IPS-18c (cell line): ENCODE measurements around the gene AKAP17A.
"Not testable (repeated sequence)": the region's sequence is repeated elsewhere in the genome, so short reads cannot be mapped to it uniquely, and the experiment has no call there.

Source experiments
- H3K4me3 ChIP-seq: 2 replicates; pipeline ENCODE4 v1.7.0; 2013; ENCODE audit warnings: low read depth, mild to moderate bottlenecking, low read length, moderate library complexity; ENCODE audit not compliant: insufficient read depth
- H3K9me3 ChIP-seq: one replicate; pipeline ENCODE4 v1.6.1; 2013; ENCODE audit warnings: mild to moderate bottlenecking, low read length, moderate library complexity; ENCODE audit not compliant: control insufficient read depth, insufficient read depth

The AKAP17A gene, protein sequence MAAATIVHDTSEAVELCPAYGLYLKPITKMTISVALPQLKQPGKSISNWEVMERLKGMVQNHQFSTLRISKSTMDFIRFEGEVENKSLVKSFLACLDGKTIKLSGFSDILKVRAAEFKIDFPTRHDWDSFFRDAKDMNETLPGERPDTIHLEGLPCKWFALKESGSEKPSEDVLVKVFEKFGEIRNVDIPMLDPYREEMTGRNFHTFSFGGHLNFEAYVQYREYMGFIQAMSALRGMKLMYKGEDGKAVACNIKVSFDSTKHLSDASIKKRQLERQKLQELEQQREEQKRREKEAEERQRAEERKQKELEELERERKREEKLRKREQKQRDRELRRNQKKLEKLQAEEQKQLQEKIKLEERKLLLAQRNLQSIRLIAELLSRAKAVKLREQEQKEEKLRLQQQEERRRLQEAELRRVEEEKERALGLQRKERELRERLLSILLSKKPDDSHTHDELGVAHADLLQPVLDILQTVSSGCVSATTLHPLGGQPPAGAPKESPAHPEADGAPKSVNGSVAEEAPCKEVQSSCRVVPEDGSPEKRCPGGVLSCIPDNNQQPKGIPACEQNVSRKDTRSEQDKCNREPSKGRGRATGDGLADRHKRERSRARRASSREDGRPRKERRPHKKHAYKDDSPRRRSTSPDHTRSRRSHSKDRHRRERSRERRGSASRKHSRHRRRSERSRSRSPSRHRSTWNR

DNA sequence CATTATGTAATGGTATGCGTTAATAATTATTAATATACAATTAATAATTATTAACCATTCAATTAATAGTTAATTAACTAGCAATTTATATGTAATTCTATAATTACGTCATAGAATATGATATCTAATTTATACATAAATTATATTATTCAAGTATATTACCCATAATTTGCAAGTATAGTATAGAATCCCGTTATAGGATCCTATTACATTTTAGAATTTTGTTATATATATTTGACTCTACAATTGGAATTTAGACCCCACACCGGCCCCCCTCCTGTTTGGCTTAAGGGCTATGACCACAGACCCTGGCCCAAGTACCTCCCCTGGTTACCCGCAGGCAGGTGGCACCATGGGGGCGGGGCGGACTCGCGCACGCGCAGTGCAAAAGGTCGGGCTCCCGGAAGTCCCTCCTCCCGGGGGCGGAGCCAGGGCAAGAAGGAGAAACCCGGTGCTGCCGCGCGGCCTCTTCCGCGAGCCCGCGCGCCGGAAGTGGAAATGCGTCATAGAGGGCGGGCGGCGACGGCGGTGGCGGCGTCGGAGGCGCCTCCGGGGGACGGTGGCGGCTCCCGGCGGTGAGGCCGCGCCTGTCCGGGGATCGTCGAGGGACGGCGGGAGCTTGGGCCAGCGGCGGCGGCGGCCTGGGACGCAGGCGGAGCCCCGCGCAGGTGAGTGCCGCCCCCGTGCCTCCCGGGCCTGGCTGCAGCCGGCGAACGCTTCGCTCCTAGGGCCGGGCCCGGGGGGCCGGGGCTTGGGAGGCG, at the start of gene AKAP17A:
Gene AKAP17A (plus strand): TSS at position 503 of the 761 bp plus-strand sequence. CDS start 1,859 bp downstream, outside the sequence.
- peaks cover 2% of the 10 kb centered on the region for H3K9me3 ChIP-seq
- H3K4me3 ChIP-seq: peak within 1 kb of the TSS; percentile 83

DNA sequence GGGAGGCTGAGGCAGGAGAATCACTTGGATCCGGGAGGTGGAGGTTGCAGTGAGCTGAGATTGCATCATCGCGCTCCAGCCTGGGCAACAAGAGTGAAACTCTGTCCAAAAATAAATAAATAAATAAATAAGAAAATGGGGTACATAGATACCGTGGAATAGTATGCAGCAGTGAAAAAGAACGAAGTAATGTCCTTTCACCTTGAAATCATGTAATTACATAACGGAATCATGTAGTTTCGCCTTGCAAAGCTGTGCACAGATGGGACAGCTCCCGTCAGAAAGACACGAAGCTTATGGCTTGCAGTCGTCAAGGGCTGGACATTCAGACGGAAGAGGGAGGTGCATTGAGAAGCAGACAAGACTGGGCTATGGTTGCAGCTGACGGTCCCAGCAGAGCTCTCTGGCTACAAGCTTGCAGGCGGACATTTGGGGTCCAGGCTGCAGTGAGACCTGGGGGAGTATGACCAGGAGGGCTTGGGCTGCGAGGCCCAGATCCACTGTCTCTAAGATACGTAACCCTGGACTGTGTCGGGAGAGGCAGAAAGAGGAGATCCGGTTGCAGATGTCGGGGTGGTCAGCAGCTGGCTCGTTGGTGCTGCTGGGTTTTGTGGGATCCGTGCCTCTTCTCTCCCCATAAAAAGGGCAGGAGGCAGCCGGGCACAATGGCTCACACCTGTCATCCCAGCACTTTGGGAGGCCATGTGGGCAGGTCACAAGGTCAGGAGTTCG, 48.2 kb upstream of the AKAP17A start:
- Histone ChIP-seq H3K4me3 (no peak overlapping the region), H3K9me3 (no peaks in the 10 kb centered on the region)

DNA sequence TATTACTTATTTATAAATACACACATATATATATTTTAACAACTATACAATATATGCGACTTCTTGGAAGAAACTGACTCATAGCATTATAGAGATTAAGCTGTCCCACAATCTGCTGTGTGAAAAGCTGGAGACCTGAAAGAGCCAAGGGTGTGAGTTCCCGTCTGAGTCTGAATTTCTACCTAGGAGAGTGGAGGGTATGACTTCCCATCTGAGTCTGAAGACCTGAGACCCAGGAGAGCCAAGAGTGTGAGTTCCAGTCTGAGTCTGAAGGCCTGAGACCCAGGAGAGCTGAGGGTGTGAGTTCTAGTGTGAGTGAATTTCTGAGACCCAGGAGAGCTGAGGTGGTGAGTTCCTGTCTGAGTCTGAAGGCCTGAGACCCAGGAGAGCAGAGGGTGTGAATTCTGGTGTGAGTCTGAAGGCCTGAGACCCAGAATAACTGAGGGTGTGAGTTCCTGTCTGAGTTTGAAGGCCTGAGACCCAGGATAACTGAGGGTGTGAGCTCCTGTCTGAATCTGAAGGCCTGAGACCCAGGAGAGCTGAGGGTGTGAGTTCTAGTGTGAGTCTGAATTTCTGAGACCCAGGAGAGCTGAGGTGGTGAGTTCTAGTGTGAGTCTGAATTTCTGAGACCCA, 45.5 kb upstream of the AKAP17A start:
- Histone ChIP-seq H3K9me3 (no peaks in the 10 kb centered on the region), H3K4me3 (no peak overlapping the region)

DNA sequence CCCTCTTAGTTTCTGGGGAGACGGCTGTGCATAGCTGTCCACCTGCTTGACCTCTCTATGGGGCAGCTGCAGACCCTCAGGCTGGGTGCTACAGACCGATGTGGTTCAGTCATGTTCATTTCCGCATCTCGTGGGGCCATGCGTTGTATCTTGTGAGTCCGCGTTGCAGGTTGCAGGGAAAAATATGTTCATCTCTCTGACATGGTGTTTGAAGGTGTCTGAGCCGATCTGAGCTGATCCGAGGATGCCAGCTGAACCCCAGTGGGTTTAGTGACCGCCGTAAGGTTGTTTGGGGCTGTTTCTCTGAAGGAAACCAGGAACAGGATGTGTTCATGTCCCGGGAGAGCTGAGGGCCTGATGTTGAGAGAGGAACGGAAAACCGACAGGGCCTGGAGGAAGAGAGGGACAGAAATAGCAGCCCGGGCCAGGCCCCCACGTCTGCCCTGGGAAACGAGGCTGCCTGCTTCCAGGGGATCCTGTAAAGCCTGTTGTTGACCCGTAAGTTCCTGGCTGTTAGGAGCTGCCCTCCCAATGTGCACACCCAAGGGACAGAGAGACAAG, 44.6 kb upstream of the AKAP17A start:
- no peak overlapping the region for H3K4me3 ChIP-seq
- no peaks in the 10 kb centered on the region for H3K9me3 ChIP-seq

DNA sequence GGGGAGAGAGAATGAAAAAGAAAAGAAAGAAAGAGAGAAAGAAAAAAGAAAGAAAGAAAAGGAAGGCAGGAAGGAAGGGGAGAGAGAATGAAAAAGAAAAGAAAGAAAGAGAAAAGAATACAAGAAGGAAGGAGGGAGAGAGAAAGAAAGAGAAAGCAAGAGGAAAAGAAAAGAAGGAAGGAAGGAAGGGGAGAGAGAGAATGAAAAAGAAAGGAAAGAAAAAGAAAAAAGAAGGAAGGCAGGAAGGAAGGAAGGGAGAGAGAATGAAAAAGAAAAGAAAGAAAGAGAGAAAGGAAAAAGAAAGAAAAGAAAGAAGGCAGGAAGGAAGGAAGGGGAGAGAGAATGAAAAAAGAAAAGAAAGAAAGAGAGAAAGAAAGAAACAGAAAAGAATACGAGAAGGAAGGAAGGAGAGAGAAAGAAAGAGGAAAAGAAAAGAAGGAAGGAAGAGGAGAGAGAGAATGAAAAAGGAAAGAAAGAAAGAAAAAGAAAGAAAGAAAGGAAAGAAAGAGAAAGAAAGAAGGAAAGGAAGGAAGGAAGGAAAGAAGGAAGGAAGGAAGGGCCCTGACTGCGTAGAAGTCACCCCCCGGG, 39.4 kb upstream of the AKAP17A start:
- H3K9me3 ChIP-seq: peaks cover 3% of the 10 kb centered on the region
- no peak overlapping the region for H3K4me3 ChIP-seq

DNA sequence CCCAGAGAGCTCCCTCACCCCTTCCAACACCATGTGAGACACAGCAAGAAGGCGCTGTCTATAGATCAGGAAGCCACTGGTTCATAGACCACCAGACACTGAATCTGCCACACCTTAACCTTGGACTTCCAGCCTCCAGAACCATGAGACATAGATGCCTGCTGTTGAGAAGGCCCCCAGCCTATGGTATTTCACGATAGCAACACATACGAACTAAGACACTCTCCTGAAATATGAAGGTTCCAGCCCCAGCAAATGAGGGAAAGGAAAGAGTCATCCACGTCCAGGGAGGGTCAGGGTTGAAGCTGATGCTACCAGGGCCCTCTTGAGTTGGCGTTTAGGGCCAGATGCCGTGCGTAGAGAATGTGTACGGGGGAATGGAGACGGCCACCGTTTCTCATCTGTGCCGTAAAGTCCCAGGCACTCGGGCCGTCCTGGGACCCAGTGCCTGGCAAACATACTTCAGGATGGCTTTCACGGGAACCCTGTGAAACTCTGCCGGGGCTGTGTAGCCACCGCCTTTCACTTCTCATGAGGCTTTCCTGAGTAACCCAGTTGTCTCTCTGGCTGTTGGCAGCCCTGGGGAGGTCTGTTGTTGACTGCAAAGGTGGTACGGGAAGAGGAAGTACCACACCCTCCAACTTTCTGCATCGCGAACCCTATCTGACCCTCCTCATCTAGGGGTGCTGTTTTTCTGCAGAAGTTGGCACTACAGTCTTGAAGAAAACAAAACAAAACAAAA, 36.8 kb upstream of the AKAP17A start:
- peaks cover 5% of the 10 kb centered on the region for H3K9me3 ChIP-seq
- H3K4me3 ChIP-seq: no peak overlapping the region

DNA sequence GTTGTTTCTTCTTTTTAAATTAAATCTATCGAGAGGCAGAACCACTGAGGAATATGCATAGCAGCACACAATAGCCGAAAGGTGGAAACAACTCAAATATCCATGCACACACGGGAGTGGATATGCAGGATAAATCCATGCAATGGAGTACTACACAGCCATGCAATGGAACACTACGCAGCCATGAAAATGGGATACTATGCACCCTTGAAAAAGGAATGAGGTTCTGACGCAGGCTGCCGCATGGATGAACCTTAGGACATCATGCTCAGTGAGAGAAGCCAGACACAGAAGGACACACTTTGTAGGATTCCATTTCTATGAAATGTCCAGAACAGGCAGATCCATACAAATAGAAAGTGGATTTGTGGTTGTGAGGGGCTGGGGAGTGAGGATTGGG, 36.0 kb upstream of the AKAP17A start:
- Histone ChIP-seq H3K9me3 (peaks cover 5% of the 10 kb centered on the region), H3K4me3 (no peak overlapping the region)

DNA sequence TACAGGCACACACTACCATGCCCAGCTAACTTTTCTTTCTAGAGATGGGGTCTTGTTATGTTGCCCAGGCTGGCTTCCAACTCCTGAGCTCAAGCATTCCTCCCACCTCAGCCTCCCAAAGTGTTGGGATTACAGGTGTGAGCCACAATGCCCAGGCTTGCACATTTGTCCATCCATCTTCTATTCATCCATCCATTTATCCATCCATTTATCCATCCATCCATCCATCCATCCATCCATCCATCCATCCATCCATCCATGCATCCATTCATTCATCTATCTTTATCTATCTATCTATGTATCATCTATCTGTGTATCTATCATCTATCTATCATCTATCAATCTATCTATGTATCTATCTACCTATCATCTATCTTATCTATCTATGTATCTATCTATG, 34.0 kb upstream of the AKAP17A start:
- not testable (repeated sequence) for H3K4me3 ChIP-seq, H3K9me3 ChIP-seq

DNA sequence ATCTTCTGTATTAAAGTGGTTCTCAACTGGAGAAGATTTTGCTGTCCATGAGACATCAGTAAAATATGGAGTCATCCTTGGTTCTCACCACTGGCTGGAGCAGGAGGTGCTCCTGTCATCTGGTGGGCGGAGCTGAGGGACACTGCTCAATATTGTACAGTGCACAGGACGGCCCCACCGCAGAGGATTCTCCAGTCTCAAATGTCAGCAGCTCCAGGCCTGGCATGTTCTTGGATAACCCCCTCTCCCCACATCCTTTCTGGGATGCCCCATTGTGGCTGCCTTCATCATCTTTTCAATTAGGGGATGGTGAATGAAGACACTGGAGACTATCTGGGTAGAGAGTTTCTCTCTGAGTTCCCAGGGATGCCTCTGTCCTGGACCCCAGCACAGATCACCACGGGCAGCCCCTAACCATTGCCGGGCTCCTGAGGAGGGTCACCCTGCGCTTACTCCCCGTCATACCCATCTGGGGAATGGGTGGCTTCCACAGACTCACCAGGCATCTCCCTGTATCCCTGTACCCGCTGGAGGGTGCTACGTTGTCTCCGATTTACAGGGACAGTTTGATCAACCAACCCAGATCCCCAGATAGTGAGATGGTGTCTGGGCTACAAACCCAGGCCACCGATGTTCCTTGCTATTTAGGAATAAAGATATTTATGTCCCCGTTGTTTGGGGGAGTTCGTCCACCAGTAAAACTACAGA, 32.5 kb upstream of the AKAP17A start:
- Histone ChIP-seq H3K9me3 (peaks cover 2% of the 10 kb centered on the region), H3K4me3 (no peak overlapping the region)

DNA sequence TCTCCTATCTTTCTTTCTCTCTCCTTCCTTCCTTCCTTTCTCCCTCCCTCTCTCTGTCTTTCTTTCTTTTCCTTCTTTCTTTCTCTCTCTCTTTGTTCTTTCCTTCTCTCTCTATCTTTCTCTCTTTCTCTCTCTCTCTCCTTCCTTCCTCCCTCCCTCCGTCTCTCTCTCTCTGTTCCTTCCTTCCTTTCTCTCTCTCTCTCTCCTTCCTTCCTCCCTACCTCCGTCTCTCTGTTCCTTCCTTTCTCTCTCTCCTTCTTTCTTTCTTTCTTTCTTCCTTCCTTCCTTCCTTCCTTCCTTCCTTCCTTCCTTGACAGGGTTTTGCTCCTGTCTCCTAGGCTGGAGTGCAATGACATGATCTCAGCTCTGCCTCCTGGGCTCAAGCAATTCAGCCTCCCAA, 30.2 kb upstream of the AKAP17A start:
- peaks cover 2% of the 10 kb centered on the region for H3K9me3 ChIP-seq
- no peak overlapping the region for H3K4me3 ChIP-seq

DNA sequence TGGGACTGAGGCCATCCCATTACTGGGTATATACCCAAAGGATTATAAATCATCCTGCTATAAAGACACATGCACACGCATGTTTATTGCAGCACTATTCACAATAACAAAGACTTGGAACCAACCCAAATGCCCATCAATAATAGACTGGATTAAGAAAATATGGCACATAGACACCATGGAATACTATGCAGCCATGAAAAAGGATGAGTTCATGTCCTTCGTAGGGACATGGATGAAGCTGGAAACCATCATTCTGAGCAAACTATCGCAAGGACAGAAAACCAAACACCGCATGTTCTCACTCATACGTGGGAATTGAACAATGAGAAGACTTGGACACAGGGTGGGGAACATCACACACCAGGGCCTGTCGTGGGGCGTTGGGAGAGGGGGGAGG, 27.3 kb upstream of the AKAP17A start:
- not testable (repeated sequence) for H3K9me3 ChIP-seq, H3K4me3 ChIP-seq

DNA sequence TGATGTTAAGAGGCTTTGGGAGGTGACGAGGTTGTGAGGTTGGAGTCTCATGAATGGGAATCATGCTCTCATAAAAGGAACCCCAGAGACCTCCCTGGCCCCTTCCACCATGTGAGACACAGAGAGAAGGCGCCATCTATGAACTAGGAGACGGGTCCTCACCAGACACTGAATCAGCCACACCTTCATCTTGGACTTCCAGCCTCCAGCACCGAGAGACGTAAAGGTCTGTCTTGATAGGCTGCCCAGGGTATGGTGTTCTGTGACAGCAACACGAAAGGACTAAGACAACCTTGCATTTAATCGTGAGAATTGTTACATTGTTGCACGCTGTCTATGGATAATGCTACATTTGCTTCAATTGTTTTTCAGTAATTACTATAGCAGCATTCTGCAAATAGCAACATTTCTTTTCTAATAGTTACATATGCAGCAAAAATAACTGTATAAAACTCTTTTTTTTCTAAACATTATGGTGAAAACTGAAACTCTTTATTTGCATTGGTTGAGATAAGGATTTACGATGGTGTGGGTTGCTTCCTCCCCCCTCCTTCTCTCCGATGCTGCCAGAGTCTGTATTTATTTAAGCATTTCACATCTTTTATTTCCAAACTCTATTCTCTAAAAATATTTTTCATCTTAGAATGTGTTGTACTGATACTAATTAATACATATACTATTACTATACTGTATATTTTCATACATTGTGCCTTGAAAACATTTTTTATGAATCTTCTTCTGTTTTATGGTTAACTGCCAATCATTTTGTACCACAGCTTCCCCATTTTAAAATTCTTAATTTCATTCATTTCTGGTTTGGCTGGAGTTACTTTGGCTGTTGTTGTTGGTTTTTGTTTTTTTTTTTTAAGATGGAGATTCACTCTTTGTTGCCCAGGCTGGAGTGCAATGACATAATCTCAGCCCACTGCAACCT, 26.4 kb upstream of the AKAP17A start:
- no peaks in the 10 kb centered on the region for H3K9me3 ChIP-seq
- no peak overlapping the region for H3K4me3 ChIP-seq

DNA sequence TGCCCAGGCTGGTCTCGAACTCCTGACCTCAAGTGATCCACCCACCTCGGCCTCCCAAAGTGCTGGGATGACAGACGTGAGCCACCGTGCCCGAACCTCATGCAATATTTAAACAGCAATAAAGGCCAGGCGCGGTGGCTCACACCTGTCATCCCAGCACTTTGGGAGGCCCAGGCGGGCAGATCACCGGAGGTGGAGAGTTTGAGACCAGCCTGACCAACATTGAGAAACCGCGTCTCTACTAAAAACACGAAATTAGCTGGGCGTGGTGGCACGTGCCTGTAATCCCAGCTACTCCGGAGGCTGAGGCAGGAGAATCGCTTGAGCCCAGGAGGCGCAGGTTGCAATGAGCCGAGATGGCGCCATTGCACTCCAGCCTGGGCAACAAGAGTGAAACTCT, 17.2 kb upstream of the AKAP17A start:
- H3K9me3 ChIP-seq, H3K4me3 ChIP-seq: not testable (repeated sequence)

DNA sequence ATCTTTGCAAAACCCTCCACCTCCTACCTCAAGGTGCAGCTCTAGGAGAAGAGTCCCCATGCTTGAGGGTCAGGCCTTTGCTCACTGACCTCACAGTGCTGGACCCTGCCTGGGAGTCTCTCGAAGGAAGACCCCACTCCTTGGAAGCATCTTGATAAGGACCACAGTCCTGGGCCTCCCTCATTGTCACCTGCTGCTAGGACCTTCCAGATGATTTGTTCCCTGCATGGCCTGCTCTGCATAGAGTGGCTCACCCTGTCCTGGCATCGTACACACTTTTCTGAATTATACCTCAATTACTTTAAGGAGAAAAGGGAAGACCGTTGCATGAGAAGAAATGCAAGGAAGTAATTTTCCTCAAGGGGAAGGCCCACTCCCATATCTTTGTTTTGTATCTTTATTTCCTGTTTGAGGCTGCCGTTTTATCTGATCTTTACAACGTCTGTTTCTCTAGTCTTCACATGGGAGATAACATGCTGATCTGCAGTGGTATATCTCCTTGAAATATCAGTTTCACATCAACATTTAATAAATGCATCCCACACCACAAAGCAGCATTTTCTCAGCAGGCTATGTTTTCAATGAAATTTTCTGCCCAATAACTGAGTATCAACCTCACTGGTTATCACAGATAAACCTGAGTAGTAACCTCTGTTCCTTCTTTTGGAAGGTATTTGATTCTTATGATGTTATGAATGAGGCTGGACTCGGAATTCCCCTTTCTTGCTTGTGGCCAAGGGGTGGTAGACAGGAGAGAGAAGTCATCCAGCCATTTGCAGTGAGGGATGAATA, 15.0 kb upstream of the AKAP17A start:
- H3K9me3 ChIP-seq: peaks cover 6% of the 10 kb centered on the region
- H3K4me3 ChIP-seq: no peak overlapping the region
